Measurements from ENCODE around the gene ELK4.

ELK4 gene

GRCh38 chr1:205629751-205630150, 2.1 kb downstream of the ELK4 start:
- no peak for TF ChIP-seq CTCF (conservative IDR thresholded peaks at IDR 0.05; ENCODE audit: low read length)
- no peak for DNase-seq (ENCODE audit: low read depth)
- no peak overlapping the region; the same call in 1 of the 2 replicates for H3K4me3 ChIP-seq (ENCODE audit: low read length)

GRCh38 chr1:205627956-205628355, 3.9 kb downstream of the ELK4 start:
- H3K4me3 ChIP-seq (ENCODE audit: low read length), result no peak overlapping the region
- no peak for TF ChIP-seq CTCF (conservative IDR thresholded peaks at IDR 0.05; ENCODE audit: low read length)
- no peak for DNase-seq (ENCODE audit: low read depth)

GRCh38 chr1:205626216-205626615, 5.6 kb downstream of the ELK4 start:
- TF ChIP-seq CTCF (conservative IDR thresholded peaks at IDR 0.05; ENCODE audit: low read length), result no peak
- H3K4me3 ChIP-seq (ENCODE audit: low read length), result no peak overlapping the region
- DNase-seq (ENCODE audit: low read depth), result no peak

GRCh38 chr1:205623646-205624045, 8.2 kb downstream of the ELK4 start:
- no peak overlapping the region for H3K4me3 ChIP-seq (ENCODE audit: low read length)
- TF ChIP-seq CTCF (conservative IDR thresholded peaks at IDR 0.05; ENCODE audit: low read length), result no peak
- no peak for DNase-seq (ENCODE audit: low read depth)

GRCh38 chr1:205620269-205620668, 11.5 kb downstream of the ELK4 start:
- no peak for TF ChIP-seq CTCF (conservative IDR thresholded peaks at IDR 0.05; ENCODE audit: low read length)
- DNase-seq (ENCODE audit: low read depth), result no peak
- H3K4me3 ChIP-seq (ENCODE audit: low read length), result no peak overlapping the region

- no peak for TF ChIP-seq CTCF (conservative IDR thresholded peaks at IDR 0.05; ENCODE audit: low read length)
Measured at GRCh38 chr1:205619376-205619775, 12.4 kb downstream of the ELK4 start.

GRCh38 chr1:205616563-205617293, 15.1 kb downstream of the ELK4 start:
- DNase-seq (ENCODE audit: low read depth), result no peak
- no peak overlapping the region for H3K4me3 ChIP-seq (ENCODE audit: low read length)
- TF ChIP-seq CTCF (conservative IDR thresholded peaks at IDR 0.05; ENCODE audit: low read length), result no peak

More at GRCh38 chr1:205619376-205619775, 12.4 kb downstream of the ELK4 start:
- H3K4me3 ChIP-seq (ENCODE audit: low read length), result no peak overlapping the region
- DNase-seq (ENCODE audit: low read depth), result no peak

Measured in AG10803 (cell line).